IMR-90 (cell line): ENCODE data around the gene IRF2BP1.

Source experiments
- CTCF ChIP-seq: conservative IDR thresholded peaks from 2 replicates; pipeline ENCODE4 v1.5.1; 2012; ENCODE audit warnings: mild to moderate bottlenecking, low read depth, low read length, improper control_type of control experiment
- FOS ChIP-seq: fragments of 150-350 bp; IDR thresholded peaks from 2 replicates; pipeline ENCODE4 v1.6.1; 2016; ENCODE audit warnings: low read depth, low read length
- MAFK ChIP-seq: IDR thresholded peaks from 2 replicates; pipeline ENCODE4 v1.6.1; 2012; ENCODE audit warnings: low read depth, low read length, improper control_type of control experiment
- MAZ ChIP-seq: IDR thresholded peaks from 2 replicates; pipeline ENCODE4 v1.6.1; 2012; ENCODE audit warnings: low read depth, mild to moderate bottlenecking, low read length, improper control_type of control experiment, moderate library complexity, borderline replicate concordance
- POLR2A ChIP-seq: IDR thresholded peaks from 2 replicates; pipeline ENCODE4 v1.6.1; 2012; ENCODE audit warnings: mild to moderate bottlenecking, low read depth, low read length
- RAD21 ChIP-seq: IDR thresholded peaks from 2 replicates; pipeline ENCODE4 v1.6.1; 2012; ENCODE audit warnings: low read length, improper control_type of control experiment
- RCOR1 ChIP-seq: IDR thresholded peaks from 2 replicates; pipeline ENCODE4 v1.6.1; 2012; ENCODE audit warnings: mild to moderate bottlenecking, low read length, improper control_type of control experiment; ENCODE audit not compliant: insufficient replicate concordance
- SMC3 ChIP-seq: fragments of 150-350 bp; IDR thresholded peaks from 2 replicates; pipeline ENCODE4 v1.6.1; 2016; ENCODE audit warnings: low read depth, mild to moderate bottlenecking, antibody characterized with exemption, low read length, moderate library complexity
- USF2 ChIP-seq: fragments of 150-350 bp; IDR thresholded peaks from 2 replicates; pipeline ENCODE4 v1.6.1; 2017; ENCODE audit warnings: mild to moderate bottlenecking, antibody characterized with exemption, low read length, low read depth

DNA sequence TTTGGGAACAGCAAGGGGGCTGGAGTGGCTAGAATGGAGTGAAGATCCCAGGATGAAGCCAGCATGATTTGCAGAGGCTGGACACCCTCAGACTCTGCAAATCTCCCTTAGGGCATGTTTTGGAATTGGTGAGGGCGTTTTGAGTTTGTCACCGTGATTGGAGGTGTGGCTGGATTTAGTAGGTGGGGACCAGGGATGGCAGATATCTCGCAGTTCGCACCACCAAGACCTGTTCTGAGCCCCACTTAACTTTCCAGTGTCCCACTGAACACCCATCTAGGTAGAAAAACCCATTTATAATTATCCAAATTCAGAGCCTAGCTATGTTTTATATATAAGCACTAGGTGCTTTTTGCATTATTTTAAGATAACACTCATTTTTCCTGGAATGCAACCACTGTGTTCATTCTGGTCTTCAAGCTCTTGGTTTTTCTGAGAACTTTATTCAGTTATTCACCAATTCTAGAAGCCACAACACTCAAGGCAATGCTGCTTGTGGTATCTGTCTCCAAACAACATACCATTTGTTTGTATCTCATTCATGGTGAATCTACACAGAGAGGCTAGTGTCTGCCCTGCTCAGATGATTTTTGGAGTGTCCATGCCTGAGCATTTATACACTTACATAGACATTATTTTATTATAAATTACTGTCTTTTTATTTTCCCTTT, 31.6 kb upstream of the IRF2BP1 start:
- TF ChIP-seq CTCF, result no peak
- no peak for TF ChIP-seq MAFK
- TF ChIP-seq RAD21, result no peak
- no peak for TF ChIP-seq FOS
- TF ChIP-seq USF2, result no peak
- TF ChIP-seq SMC3, result no peak
- TF ChIP-seq POLR2A, result no peak
- TF ChIP-seq MAZ, result no peak
- no peak for TF ChIP-seq RCOR1
